GM12892 (cell line): ENCODE measurements around the gene ATRN.

Experiments
- POLR2AphosphoS5 ChIP-seq: IDR thresholded peaks from 2 replicates; pipeline ENCODE4 v1.6.1; 2011; ENCODE audit warnings: low read depth, low read length, control low read depth
- TAF1 ChIP-seq: IDR thresholded peaks from 2 replicates; pipeline ENCODE4 v1.6.1; 2011; ENCODE audit warnings: low read depth, mild to moderate bottlenecking, control low read depth, low read length, borderline replicate concordance

DNA sequence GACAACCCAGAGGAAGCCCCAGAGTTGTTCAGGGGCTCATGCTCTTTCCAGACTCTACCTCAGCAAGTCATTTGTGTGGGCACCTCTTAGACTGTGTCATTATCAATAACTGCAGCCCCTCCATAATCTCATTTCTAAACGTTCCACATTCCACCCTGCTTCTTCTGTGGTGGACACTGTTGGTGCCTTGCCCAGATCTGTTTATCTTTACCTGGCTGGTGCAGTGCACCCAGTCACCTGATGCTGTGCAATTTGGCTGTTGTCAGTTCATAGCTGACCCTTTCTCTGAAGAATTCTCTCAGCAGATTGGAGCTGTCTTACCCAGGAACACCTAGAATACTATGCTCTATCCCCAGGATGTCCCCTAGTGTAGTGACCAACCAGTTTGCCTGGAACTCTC, 80.0 kb downstream of the ATRN start:
- TF ChIP-seq TAF1 (no peak), POLR2AphosphoS5 (no peak)
